ENCODE data around the gene EMD.

DNA sequence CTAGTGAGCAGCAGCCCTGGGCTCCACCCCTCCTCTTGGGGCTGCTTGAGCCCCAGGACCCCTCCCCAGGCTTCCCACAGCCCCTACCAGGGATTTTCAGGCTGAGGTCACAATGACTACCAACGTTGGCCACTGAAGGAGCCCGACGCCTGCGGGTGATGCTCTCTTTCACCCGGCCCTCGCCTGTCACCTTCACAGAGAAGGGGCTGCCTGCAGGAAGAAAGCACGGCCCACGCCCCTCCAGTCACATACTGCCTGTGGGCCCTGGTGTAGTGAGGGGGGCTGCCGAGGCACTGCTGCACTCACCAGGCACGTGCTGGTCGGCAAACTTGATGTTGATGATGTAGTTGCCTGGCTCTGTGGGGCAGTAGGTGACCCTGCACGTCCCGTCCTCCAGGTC is 26.6 kb upstream of the EMD start:
- TF ChIP-seq, protein P1, sequence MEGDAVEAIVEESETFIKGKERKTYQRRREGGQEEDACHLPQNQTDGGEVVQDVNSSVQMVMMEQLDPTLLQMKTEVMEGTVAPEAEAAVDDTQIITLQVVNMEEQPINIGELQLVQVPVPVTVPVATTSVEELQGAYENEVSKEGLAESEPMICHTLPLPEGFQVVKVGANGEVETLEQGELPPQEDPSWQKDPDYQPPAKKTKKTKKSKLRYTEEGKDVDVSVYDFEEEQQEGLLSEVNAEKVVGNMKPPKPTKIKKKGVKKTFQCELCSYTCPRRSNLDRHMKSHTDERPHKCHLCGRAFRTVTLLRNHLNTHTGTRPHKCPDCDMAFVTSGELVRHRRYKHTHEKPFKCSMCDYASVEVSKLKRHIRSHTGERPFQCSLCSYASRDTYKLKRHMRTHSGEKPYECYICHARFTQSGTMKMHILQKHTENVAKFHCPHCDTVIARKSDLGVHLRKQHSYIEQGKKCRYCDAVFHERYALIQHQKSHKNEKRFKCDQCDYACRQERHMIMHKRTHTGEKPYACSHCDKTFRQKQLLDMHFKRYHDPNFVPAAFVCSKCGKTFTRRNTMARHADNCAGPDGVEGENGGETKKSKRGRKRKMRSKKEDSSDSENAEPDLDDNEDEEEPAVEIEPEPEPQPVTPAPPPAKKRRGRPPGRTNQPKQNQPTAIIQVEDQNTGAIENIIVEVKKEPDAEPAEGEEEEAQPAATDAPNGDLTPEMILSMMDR (conservative IDR thresholded peaks at IDR 0.05 in 1 of 2, IDR thresholded peaks at IDR 0.05 in 1 of 2; ENCODE audit: low read depth in 1 of 2, low read length in 2 of 2) = no peak
- no peak for TF ChIP-seq EZH2 (IDR thresholded peaks at IDR 0.05; ENCODE audit: low read length, missing control alignments)

Measured in fibroblast of lung (primary cell).